ENCODE measurements around the gene EIF2AK2.

GRCh38 chr2:37125416-37125815, 31.4 kb downstream of the EIF2AK2 start:
- no peak for TF ChIP-seq POLR2A (IDR thresholded peaks at IDR 0.05; ENCODE audit: low read length)
- TF ChIP-seq, protein P1, sequence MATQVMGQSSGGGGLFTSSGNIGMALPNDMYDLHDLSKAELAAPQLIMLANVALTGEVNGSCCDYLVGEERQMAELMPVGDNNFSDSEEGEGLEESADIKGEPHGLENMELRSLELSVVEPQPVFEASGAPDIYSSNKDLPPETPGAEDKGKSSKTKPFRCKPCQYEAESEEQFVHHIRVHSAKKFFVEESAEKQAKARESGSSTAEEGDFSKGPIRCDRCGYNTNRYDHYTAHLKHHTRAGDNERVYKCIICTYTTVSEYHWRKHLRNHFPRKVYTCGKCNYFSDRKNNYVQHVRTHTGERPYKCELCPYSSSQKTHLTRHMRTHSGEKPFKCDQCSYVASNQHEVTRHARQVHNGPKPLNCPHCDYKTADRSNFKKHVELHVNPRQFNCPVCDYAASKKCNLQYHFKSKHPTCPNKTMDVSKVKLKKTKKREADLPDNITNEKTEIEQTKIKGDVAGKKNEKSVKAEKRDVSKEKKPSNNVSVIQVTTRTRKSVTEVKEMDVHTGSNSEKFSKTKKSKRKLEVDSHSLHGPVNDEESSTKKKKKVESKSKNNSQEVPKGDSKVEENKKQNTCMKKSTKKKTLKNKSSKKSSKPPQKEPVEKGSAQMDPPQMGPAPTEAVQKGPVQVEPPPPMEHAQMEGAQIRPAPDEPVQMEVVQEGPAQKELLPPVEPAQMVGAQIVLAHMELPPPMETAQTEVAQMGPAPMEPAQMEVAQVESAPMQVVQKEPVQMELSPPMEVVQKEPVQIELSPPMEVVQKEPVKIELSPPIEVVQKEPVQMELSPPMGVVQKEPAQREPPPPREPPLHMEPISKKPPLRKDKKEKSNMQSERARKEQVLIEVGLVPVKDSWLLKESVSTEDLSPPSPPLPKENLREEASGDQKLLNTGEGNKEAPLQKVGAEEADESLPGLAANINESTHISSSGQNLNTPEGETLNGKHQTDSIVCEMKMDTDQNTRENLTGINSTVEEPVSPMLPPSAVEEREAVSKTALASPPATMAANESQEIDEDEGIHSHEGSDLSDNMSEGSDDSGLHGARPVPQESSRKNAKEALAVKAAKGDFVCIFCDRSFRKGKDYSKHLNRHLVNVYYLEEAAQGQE (IDR thresholded peaks at IDR 0.05), result no peak
- TF ChIP-seq EP300 (IDR thresholded peaks at IDR 0.05), result no peak
- TF ChIP-seq JUN (IDR thresholded peaks at IDR 0.05), result no peak
- TF ChIP-seq BCL3 (IDR thresholded peaks at IDR 0.05), result no peak
